HG03520 (cell line): ENCODE data around the gene ENKD1.

Source experiments
- ATAC-seq: cut with Tn5 transposase; IDR thresholded peaks from one replicate; pipeline ENCODE4 v1.9.1; 2021; ENCODE audit warnings: mild to moderate bottlenecking, moderate library complexity; ENCODE audit not compliant: unreplicated experiment

ENKD1 gene

DNA sequence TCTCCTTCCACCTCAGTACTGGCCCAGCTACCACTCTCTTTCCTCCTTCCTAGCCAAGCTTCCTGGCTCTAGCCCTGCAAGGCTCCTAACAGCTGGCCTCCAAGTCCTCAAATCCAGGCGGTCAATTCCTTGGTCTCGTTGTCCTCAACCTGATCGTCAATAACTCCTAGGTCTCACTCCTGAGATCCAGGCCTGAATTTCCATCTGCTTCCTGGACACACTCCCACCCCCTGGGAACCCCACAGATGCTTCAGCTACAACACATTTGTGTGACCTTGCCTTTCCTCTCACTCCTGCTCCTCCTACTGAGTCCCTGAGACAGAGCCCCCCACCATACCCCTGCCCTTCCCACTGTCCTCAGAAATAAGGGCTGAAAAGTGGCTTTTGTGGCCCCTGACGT is 2.3 kb downstream of the ENKD1 start:
- ATAC-seq: no peak

DNA sequence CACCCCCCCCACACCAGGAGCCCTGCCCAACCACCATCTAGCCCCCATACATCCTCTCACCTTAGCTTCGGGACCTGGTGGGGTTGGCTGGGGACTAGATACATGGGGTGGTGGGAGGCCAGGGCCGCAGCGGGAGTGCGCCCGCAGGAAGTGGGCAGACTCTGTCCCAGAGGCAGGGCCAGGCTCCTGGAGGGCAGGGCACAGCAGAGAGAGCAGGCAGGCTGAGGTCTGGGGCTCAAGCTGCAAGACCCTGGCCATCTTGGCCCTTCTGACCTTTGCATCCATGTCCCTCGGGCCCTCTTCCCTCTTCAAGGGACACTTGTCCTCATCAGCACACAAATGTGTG is 2.7 kb downstream of the ENKD1 start:
- ATAC-seq: no peak

DNA sequence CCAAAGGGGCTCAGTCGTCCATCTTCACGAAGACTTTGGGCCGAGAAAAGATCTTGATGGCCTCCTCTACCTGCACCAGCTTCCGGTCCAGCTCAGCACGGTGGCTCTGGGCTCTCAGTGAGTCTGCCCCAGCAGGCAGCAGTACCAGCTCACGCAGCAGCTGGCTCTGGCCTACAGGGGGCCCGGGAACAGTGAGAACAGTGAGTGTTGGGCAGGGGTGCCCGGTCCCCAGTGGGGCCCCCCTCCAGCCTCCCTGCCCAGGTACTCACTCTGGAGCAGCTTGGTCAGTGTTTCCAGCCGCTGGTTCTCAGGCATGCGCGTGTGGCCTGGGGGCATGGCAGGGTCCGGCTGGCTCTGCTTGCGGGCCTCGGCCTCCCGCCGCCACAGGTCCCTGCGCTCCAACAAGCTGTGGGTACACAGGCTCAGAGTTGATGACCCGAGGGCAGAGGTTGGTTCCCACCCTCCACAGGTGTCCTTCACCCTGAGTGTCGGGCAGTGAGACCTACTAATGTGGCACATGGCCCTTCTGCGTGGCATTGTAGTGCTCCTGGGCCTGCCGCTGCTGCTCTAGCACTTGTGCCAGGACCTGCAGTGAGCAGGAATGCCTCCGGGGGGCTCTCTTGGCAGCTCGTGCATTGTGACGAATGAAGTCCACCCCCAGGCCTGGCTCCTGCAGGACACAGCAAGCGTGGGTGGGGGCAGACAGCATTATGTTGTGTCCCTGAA is 3.2 kb downstream of the ENKD1 start:
- no peak for ATAC-seq

GRCh38 chr16:67662653-67663010 is 3.9 kb downstream of the ENKD1 start:
- ATAC-seq: no peak

- ATAC-seq: no peak
Measured at GRCh38 chr16:67661886-67662652, 4.5 kb downstream of the ENKD1 start.

DNA sequence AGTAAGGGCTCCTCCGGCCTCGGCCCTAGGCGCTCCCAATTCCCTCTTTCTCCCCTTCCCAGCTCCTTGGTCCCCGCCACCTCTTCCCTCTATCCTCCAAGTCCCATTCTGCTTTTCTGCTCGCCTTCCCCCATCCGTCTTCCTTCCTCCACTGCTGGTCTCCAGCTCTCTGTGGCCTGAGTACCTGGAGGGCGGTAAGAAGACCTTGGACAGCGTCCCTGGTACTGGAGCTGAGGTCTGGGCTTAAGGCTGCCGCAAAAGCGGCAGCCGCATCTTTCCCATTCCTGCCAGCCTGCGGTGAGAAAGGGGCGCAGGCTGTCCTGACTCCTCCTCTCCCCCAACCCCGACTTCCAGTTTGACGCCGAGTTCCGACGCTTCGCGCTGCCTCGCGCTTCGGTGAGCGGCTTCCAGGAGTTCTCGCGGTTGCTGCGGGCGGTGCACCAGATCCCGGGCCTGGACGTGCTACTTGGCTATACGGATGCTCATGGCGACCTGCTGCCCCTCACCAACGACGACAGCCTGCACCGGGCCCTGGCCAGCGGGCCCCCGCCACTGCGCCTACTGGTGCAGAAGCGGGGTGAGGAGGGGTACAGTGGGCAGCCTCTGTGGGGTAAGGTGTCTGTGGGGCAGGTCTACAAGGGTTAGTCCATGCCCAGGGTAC is 5.3 kb downstream of the ENKD1 start:
- no peak for ATAC-seq

DNA sequence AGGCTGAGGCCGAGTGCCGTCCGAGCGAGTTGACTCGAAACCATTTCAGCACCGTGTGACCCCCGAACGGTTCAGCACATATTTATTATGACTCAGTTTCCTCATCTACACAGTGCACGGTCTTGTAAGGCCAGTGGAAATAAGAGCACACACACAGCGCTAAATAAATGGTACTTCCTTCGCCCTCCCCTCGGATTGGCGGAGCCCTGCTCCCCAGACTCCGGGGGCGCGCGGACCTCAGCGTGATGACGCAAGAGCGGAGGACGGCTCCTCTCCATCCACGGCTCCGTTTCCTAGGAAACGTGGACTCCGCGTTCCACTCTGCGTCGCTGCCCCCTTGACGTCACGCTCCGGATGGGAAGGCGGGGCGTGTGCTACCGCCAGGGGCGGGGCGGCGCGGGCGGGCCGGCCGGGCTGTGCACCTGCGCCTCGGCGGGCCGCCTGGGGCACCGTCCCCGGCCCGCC is 6.0 kb downstream of the ENKD1 start, which contains the start of gene PARD6A:
TSS of gene PARD6A (plus strand) at position 397 of the 465 bp plus-strand sequence. CDS start 79 bp downstream, outside the sequence.
- peak; percentile 65 for ATAC-seq

- ATAC-seq: peak; percentile 50
Measured at GRCh38 chr16:67659675-67660563, 6.6 kb downstream of the ENKD1 start, which contains the start of gene ACD. Gene ACD (minus strand): TSS chr16:67660260. CDS start chr16:67660220, 40 bp downstream.

- ATAC-seq: no peak
Measured at GRCh38 chr16:67658849-67659674, 7.5 kb downstream of the ENKD1 start.

DNA sequence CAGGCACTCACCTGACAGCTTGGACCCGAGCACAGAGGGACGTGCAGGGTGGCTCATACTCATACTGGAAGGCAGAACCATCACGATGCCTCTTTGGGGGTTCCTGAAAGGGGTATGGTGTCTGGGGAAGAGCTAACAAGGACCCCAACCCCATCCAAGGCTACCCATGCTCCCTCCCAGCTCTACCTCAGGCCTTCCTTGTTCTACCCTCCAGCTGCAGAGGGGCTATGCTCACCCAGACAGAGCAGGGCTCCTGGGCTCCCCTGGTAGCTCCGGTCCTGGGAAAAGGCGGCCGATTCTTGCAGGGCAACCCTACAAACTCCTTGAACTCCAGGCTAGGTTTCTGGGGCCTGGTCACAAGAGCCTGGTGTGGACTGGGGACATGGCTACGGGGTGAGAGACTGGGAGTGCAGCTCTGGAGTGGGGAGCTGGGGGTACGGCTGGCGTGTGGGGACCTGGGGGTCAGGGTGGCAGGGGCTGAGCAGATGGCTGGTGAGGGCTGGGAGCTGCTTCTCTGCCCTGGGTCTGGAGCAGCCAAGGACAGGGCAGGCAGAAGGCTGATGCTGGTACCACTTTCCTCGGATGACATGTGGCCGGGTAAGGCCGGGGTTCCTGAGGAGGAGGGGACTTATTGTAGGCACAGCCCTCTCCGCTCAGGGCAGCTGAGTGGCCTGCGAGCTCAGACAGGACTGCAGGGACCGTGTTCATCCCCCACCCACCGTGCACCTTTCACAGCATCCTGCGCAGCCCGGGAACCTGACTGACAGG is 8.6 kb downstream of the ENKD1 start:
- no peak for ATAC-seq

GRCh38 chr16:67657017-67657608 is 9.4 kb downstream of the ENKD1 start:
- no peak for ATAC-seq

DNA sequence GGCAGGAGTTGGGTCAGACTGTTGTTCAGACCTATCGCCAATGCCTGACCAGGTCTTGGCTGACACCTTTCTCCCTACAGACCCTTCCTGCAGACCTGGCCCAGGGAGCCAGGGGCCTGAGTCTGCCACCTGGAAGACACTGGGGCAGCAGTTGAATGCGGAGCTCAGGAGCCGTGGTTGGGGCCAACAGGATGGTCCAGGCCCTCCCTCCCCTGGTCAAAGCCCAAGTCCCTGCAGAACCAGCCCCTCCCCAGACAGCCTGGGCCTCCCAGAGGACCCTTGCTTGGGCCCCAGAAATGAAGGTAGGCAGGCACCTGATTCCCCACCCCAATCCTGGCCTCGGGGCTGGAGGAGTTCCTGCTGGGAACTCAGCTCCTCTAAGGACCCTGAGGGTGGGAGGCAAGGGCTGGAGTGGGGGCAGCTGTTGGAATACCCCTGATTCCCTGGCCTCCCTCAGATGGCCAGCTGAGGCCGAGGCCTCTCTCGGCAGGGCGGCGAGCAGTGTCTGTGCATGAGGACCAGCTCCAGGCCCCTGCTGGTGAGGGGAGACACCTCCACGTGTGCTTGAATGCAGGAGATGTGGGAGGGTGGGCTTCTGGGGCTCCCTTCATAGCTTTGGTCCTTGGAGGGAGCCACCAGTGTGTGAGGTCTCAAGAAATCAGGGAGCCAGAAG is 10.1 kb downstream of the ENKD1 start:
- no peak for ATAC-seq

DNA sequence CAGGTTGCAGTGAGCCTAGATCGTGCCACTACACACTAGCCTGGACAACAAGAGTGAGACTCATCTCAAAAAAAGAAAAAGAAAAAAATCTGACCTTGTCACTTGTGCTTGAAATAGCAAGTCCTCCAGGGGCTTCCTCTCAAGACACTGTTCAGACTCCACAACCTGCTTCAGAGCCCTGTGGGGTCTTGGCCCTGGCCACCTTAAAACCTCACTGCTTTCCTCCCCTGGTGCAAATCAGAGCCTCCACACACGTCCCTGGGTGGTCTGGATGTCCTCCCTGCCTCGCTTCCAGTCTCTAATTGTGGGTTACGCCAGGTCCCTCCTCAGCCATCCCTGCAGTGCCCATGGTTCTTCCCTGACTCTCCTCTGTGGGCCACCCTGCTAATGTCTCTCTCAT is 11.2 kb downstream of the ENKD1 start:
- ATAC-seq: no peak

GRCh38 chr16:67654403-67654911 is 12.1 kb downstream of the ENKD1 start:
- no peak for ATAC-seq

DNA sequence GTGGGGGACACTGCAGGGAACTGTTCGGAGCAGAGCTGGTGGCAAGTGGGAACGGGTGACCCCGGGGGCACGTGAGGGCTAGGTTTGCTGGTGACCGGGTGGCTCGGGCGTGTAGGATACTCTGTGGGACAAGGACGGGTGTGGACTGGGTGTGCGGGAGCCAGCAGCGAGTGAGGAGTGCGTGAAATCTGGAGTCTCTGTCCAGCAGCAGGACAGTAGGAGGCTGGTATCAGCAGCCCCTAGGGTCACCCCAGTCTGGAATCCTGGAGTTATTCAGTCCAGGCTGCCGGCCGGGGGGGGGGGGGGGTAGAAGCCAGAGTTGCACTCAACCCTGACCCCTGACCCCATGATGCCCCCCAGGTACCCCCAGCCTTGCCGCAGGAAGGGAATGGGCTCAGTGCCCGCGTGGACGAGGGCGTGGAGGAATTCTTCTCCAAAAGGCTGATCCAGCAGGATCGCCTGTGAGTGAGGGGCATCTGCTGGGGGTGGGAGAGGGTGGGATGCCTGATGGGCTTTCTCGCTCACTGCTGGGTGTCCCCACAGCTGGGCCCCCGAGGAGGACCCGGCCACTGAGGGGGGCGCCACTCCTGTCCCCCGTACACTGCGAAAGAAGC is 12.7 kb downstream of the ENKD1 start:
- no peak for ATAC-seq

- no peak for ATAC-seq
Measured at GRCh38 chr16:67653128-67653788, 13.3 kb downstream of the ENKD1 start.

GRCh38 chr16:67652578-67653127 is 13.9 kb downstream of the ENKD1 start:
- no peak for ATAC-seq
